ENCODE results near the gene VWA2. TPM values are rescaled to one million over a fixed set of nuclear protein-coding genes. Genes with fewer than 3 reads are reported as not detected.

Gene VWA2
- total and polyA plus RNA-seq, 10 of the 15 experiments (the other 5 are each of a cell fraction or from before 2014, with no cell fraction given) = 0.03 TPM; not detected in 9

- no peaks in the 10 kb centered on the region for H3K9me3 ChIP-seq (replicated peaks; ENCODE audit: control insufficient read depth, insufficient read depth, low read length)
- no peaks in the 10 kb centered on the region for H3K4me1 ChIP-seq (ENCODE audit: control insufficient read depth, insufficient read depth, low read length)
- CTCF ChIA-PET = no interaction called here
- H3K36me3 ChIP-seq (ENCODE audit: control insufficient read depth in 2 of 2, insufficient read depth in 2 of 2, low read length in 1 of 2) = no peaks in the 10 kb centered on the region
- FAIRE-seq = no peak
- no peaks in the 10 kb centered on the region for H3K79me2 ChIP-seq (ENCODE audit: control insufficient read depth, insufficient read depth, low read length)
- BruUV-seq (replicated peaks) = no TSS peak
- H3K27ac ChIP-seq (ENCODE audit: control insufficient read depth, insufficient read depth) = no peak overlapping the region
- no peak overlapping the region for H3K4me3 ChIP-seq
- intact Hi-C loops (cut with micrococcal nuclease; ENCODE audit: unreplicated experiment) (no loop called here), in situ Hi-C loops (cut with MboI) (no loop called here)
- no peak overlapping the region for H3K4me2 ChIP-seq (ENCODE audit: control insufficient read depth, insufficient read depth)
- no peak for ATAC-seq
- DNase-seq (ENCODE audit: low read depth, low spot score) = no peak
- POLR2A ChIA-PET = no interaction called here
- no peak overlapping the region for H3K9ac ChIP-seq (ENCODE audit: control insufficient read depth, insufficient read depth, low read length)
- SMC1A ChIA-PET (ENCODE audit: uncharacterized antibody, unreplicated experiment) = no interaction called here
- H2AFZ ChIP-seq (ENCODE audit: control insufficient read depth, low read depth, low read length) = no peak overlapping the region
- H3K27me3 ChIP-seq (replicated peaks in 1 of 2; ENCODE audit: control insufficient read depth in 2 of 2, insufficient read depth in 2 of 2, low read length in 1 of 2) = no peaks in the 10 kb centered on the region
- RAD21 ChIA-PET (ENCODE audit: unreplicated experiment) = no interaction called here
- H4K20me1 ChIP-seq (ENCODE audit: control insufficient read depth, insufficient read depth) = no peaks in the 10 kb centered on the region
- no peak for TF ChIP-seq BACH1 (IDR thresholded peaks at IDR 0.05; ENCODE audit: borderline replicate concordance)
- no peak for TF ChIP-seq BCLAF1 (IDR thresholded peaks at IDR 0.05)
- no peak for TF ChIP-seq RELB (IDR thresholded peaks at IDR 0.05; ENCODE audit: low read depth)
- TF ChIP-seq USF1 (IDR thresholded peaks at IDR 0.05; ENCODE audit: borderline replicate concordance, extremely low read length, insufficient read depth, low read depth, low read length) = no peak
- no peak for TF ChIP-seq SMAD1 (IDR thresholded peaks at IDR 0.05; ENCODE audit: low read depth, partially characterized antibody)
- no peak for TF ChIP-seq ASH2L (IDR thresholded peaks at IDR 0.05; ENCODE audit: borderline replicate concordance, low read depth)
- no peak for TF ChIP-seq ATF2 (IDR thresholded peaks at IDR 0.05; ENCODE audit: low read length)
- TF ChIP-seq SMAD5 (IDR thresholded peaks at IDR 0.05; ENCODE audit: low read depth) = no peak
- TF ChIP-seq GATAD2B (conservative IDR thresholded peaks at IDR 0.05; ENCODE audit: low read depth) = no peak
- TF ChIP-seq RELA (IDR thresholded peaks at IDR 0.05; ENCODE audit: borderline replicate concordance, partially characterized antibody) = no peak
- TF ChIP-seq NFYB (IDR thresholded peaks at IDR 0.05; ENCODE audit: insufficient read depth, low read depth, low read length) = no peak
- TF ChIP-seq PML (IDR thresholded peaks at IDR 0.05; ENCODE audit: low read length) = no peak
- TF ChIP-seq NKRF (conservative IDR thresholded peaks at IDR 0.05) = no peak
- no peak for TF ChIP-seq LARP7 (IDR thresholded peaks at IDR 0.05)
- TF ChIP-seq NBN (IDR thresholded peaks at IDR 0.05) = no peak
- no peak for TF ChIP-seq PAX8 (IDR thresholded peaks at IDR 0.05)
- no peak for TF ChIP-seq SREBF1 (IDR thresholded peaks at IDR 0.05; ENCODE audit: low read length)
- TF ChIP-seq RB1 (IDR thresholded peaks at IDR 0.05; ENCODE audit: borderline replicate concordance) = no peak
- TF ChIP-seq POLR2A (IDR thresholded peaks at IDR 0.05; ENCODE audit: low read depth, low read length) = no peak
- 39% methylated on average over 6 of the region's 6 CpGs for WGBS (ENCODE audit: insufficient coverage, insufficient replicate concordance, low lambda C conversion rate, missing lambda C conversion rate)
These were observed 11.2 kb downstream of the VWA2 start for GRCh38 chr10:114250236-114250635.
